ENCODE data around the gene MET.

- TF ChIP-seq POLR2A (IDR thresholded peaks at IDR 0.05; ENCODE audit: low read length) (no peak), GATA1 (IDR thresholded peaks at IDR 0.05; ENCODE audit: low read depth, low read length) (no peak)
Measured at GRCh38 chr7:116792813-116793212, 120.8 kb downstream of the MET start.

Measured in erythroblast (primary cell).